CD8-positive, alpha-beta memory T cell (primary cell): ENCODE measurements around the gene TRERF1. TPM values are rescaled to one million over a fixed set of nuclear protein-coding genes. Genes with fewer than 3 reads are reported as not detected.

Experiments
- CTCF ChIA-PET: fragments of 350-600 bp; sonication (Branson Sonifier 250); formaldehyde crosslinking; loops from one replicate; lab custom pipeline; 2021; ENCODE audit warnings: antibody characterized with exemption; lab: Charles Lee
- POLR2A ChIA-PET: fragments of 350-600 bp; sonication (Branson Sonifier 250); formaldehyde crosslinking; loops from one replicate; lab custom pipeline; 2021; ENCODE audit warnings: antibody characterized with exemption; lab: Charles Lee
- DNase-seq, 5 donors: peaks; one replicate each; pipeline versions ENCODE4 v3.0.0 to v3.0.0-alpha.2; 2020 to 2022; ENCODE audit warnings: mixed read lengths in 1 of 5
- H3K27ac ChIP-seq: one replicate; pipeline ENCODE4 v1.7.0; 2013; ENCODE audit warnings: low read depth, mild to moderate bottlenecking, low read length, moderate library complexity
- H3K27me3 ChIP-seq: 2 replicates; pipeline ENCODE4 v1.7.0; 2013; ENCODE audit warnings: low read length, mild to moderate bottlenecking; ENCODE audit not compliant: insufficient read depth, poor library complexity, severe bottlenecking
- H3K36me3 ChIP-seq: 2 replicates; pipeline ENCODE4 v1.7.0; 2013; ENCODE audit warnings: mild to moderate bottlenecking, low read length, moderate library complexity; ENCODE audit not compliant: insufficient read depth
- H3K4me1 ChIP-seq: 2 replicates; pipeline ENCODE4 v1.7.0; 2013; ENCODE audit warnings: mild to moderate bottlenecking, low read length, moderate library complexity; ENCODE audit not compliant: insufficient read depth
- H3K4me3 ChIP-seq: 2 replicates; pipeline ENCODE4 v1.7.0; 2013; ENCODE audit warnings: mild to moderate bottlenecking, low read length
- H3K9me3 ChIP-seq: 2 replicates; pipeline ENCODE4 v1.7.0; 2013; ENCODE audit warnings: mild to moderate bottlenecking, low read length
- H3K27ac Mint-ChIP-seq, 8 donors: one replicate each; pipeline ENCODE4 v1.8.0; 2020 to 2021; ENCODE audit warnings: mixed read lengths in 8 of 8, mild to moderate bottlenecking in 6 of 8, inconsistent platforms in 3 of 8, moderate library complexity in 3 of 8
- H3K27me3 Mint-ChIP-seq, 2 donors: one replicate each; pipeline ENCODE4 v1.8.0; 2020 to 2021; ENCODE audit warnings: mixed read lengths in 2 of 2, mild to moderate bottlenecking in 1 of 2, moderate library complexity in 1 of 2
- H3K36me3 Mint-ChIP-seq, 3 donors: one replicate each; pipeline ENCODE4 v1.8.0; 2020 to 2021; ENCODE audit warnings: mixed read lengths in 3 of 3, inconsistent platforms in 1 of 3, mild to moderate bottlenecking in 1 of 3
- H3K4me1 Mint-ChIP-seq, 3 donors: one replicate each; pipeline ENCODE4 v1.8.0; 2020 to 2021; ENCODE audit warnings: mixed read lengths in 3 of 3, inconsistent platforms in 1 of 3, mild to moderate bottlenecking in 1 of 3
- H3K4me3 Mint-ChIP-seq, 7 donors: one replicate each; pipeline ENCODE4 v1.8.0; 2020 to 2021; ENCODE audit warnings: mixed read lengths in 7 of 7, mild to moderate bottlenecking in 6 of 7, moderate library complexity in 4 of 7, inconsistent platforms in 2 of 7
- H3K9me3 Mint-ChIP-seq, 5 donors: one replicate each; pipeline ENCODE4 v1.8.0; 2020 to 2022; ENCODE audit warnings: mixed read lengths in 5 of 5, mild to moderate bottlenecking in 3 of 5, moderate library complexity in 2 of 5, inconsistent platforms in 1 of 5
- polyA plus RNA-seq: library from polyadenylated mRNA; unstranded; fragments of 300-500 nt; fragmentation: Illumina TruSeq; gene quantifications from one replicate; pipeline ENCODE4 v1.2.3, GENCODE V29; 2021
- total RNA-seq, 2 experiments: library from RNA; stranded (reverse); gene quantifications; one replicate each; pipeline ENCODE4 v1.2.3, GENCODE V29; 2021

Gene TRERF1
- total and polyA plus RNA-seq, 3 experiments from 2014 or later = 10.2 to 10.6 (median 10.3) TPM

DNA sequence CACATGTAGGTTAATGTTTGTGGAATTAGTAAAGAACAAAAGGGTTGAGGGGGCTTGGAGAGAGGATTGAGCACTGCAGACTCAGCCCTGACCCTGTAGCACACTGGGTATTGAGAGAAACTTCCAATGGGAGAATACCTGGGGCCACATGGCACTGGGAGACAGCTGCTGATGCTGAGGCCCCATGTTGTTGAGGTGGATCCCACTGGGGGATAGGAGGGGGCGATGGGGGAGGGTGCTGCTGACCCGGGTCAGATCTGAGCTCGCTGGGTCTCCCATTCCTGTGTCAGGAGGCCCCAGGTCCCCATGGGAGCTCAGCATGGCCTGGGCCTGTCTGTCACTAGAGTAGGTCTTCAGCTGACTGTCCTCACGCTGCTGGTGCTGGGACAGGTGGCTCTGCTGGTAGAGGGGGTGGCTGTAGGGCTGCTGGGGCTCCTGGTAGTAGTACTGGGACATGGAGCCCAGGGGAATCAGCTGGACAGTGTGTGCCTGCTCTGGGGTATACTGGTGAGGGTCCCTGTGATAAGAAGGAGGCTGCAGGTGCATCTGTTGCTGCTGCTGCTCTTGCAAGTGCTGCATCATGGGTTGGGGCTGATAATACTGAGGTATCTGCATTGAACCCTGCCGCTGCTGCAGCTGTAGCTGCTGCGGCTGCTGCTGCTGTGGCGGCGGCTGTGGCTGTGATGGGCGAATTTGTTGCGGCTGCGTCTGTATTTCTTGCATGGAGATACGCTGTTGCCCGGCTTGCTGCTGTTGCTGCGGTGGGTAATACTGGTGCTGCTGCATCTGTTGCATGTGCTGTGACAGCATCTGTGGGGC is 183.5 kb downstream of the TRERF1 start:
- Histone ChIP-seq H3K4me1 (no peaks in the 10 kb centered on the region), H3K27me3 (no peaks in the 10 kb centered on the region), H3K36me3 (peaks cover 8% of the 10 kb centered on the region), H3K4me3 (no peak overlapping the region), H3K27ac (no peak overlapping the region), H3K9me3 (no peaks in the 10 kb centered on the region)
- no peak for DNase-seq
- Mint-ChIP-seq H3K4me1 (peaks cover 23 to 28% (median 25%) of the 10 kb centered on the region in 3 donors), H3K36me3 (peaks cover 0 to 61% (median 14%) of the 10 kb centered on the region in 3 donors), H3K4me3 (no peak overlapping the region), H3K9me3 (no peaks in the 10 kb centered on the region), H3K27me3 (peaks cover 0 to 4% of the 10 kb centered on the region in 2 donors), H3K27ac (peak overlapping the region in 6 of 8 donors; percentile 29 to 71 (median 37))
- ChIA-PET CTCF (interaction anchor here (1.4 to 3.3 kb wide), 2 partner anchors 23 to 279 kb away, joined by 3 to 17 read pairs; no protein-coding TSS in a partner anchor), POLR2A (no interaction called here)

DNA sequence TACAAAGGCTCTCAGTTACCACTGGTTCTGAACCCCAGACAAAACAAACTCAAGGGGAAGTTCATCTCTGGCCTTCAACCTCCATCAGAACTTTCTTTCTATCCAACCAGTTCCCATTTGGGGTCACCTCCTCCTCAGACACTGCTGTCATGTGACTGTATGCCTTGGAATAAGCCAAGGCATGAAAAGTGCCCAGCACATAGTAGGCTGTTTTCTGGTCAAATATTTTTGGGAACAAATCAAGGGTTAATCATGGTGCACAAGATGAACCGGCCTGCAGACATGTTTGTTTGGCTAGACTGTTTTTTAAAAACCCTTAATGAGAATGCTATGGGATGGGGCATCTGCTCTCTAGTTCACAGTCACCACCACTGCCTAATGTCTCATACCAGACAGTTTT is 185.2 kb downstream of the TRERF1 start:
- Histone ChIP-seq H3K9me3 (no peaks in the 10 kb centered on the region), H3K27ac (no peak overlapping the region), H3K4me1 (no peaks in the 10 kb centered on the region), H3K4me3 (no peak overlapping the region), H3K36me3 (peaks cover 12% of the 10 kb centered on the region), H3K27me3 (no peaks in the 10 kb centered on the region)
- Mint-ChIP-seq H3K9me3 (no peaks in the 10 kb centered on the region), H3K27me3 (peaks cover 0 to 7% of the 10 kb centered on the region in 2 donors), H3K4me3 (no peak overlapping the region), H3K4me1 (peaks cover 22 to 26% (median 26%) of the 10 kb centered on the region in 3 donors), H3K36me3 (peaks cover 0 to 73% (median 11%) of the 10 kb centered on the region in 3 donors), H3K27ac (peak overlapping the region in 2 of 8 donors; percentile 29 to 35)
- ChIA-PET POLR2A (no interaction called here), CTCF (interaction anchor here (0.6 to 1.5 kb wide), 2 partner anchors 13 to 241 kb away, joined by 3 read pairs; no protein-coding TSS in a partner anchor)
- DNase-seq = no peak

DNA sequence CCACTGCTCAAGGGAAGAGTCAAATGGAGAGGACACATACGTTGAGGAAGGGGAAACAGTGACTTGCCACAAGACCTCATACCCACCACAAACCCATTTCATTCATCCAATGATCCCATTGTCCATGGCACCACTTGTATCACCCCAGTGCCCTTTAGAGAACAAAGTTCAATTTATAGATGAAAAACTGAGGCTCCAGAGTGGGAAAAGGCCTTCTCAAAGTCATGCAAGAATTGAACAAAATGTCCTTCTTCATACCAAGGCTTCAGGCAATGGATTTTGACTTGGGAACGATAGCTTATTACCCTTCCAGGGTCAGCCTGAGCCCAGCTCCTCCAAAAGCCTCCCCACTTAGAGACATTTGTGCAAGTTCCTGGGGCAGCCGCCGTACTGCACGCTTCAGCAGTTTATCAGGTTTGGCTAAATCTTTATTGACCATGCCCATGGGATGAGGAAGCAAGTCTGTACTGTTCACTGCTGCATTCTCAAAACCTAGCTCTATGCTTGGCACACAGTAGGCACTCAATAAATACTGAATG is 186.8 kb downstream of the TRERF1 start:
- no peaks in the 10 kb centered on the region for H3K27me3 ChIP-seq
- POLR2A ChIA-PET = no interaction called here
- H3K4me1 ChIP-seq = no peaks in the 10 kb centered on the region
- no peak overlapping the region for H3K27ac ChIP-seq
- H3K36me3 Mint-ChIP-seq = peaks cover 0 to 74% (median 8%) of the 10 kb centered on the region in 3 donors
- H3K36me3 ChIP-seq = peaks cover 12% of the 10 kb centered on the region
- H3K4me1 Mint-ChIP-seq = peaks cover 22 to 27% (median 26%) of the 10 kb centered on the region in 3 donors
- H3K4me3 ChIP-seq = no peak overlapping the region
- CTCF ChIA-PET = interaction anchor here (1.5 kb wide), 2 partner anchors 267 to 282 kb away, joined by 4 to 7 read pairs; no protein-coding TSS in a partner anchor
- no peak overlapping the region for H3K27ac Mint-ChIP-seq
- peaks cover 0 to 7% of the 10 kb centered on the region in 2 donors for H3K27me3 Mint-ChIP-seq
- DNase-seq = no peak
- H3K4me3 Mint-ChIP-seq = no peak overlapping the region
- no peaks in the 10 kb centered on the region for H3K9me3 Mint-ChIP-seq
- no peaks in the 10 kb centered on the region for H3K9me3 ChIP-seq

DNA sequence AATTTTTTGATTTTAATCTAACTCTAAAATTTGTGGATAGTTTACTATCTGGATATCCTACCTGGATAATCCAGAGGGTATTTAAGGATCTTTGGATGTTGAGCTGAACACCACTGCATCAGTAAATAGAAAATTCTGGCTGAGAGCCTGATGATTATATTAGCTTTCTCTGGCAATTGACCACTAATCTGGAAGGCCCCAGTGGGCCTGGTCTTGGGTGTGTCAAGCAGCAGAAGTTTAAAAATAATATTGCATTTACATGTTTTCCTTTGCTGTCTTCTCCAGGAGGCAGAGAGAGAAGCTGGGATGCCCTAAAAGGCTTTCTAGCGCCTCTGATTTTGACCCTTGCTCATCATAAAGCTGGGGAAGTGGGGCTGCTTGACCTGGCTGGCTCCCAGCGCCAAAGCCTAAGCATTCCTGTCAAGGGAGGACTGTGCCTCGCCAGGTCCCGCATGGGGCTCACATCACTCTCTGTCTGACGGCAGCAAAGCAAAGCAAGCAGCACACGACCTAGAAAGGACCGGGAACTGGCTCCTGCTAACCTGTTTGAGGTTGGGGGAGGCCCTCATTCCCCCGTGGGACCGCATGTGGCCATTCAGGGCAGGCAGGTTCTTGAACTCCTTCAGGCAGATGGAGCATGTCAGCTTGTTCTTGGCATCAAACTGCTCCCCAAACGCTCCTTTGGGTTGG is 187.4 kb downstream of the TRERF1 start:
- no peak for DNase-seq
- Mint-ChIP-seq H3K4me3 (no peak overlapping the region), H3K36me3 (peaks cover 0 to 73% (median 8%) of the 10 kb centered on the region in 3 donors), H3K27ac (no peak overlapping the region), H3K9me3 (no peaks in the 10 kb centered on the region), H3K4me1 (peaks cover 16 to 21% (median 20%) of the 10 kb centered on the region in 3 donors), H3K27me3 (peaks cover 0 to 5% of the 10 kb centered on the region in 2 donors)
- ChIA-PET POLR2A (no interaction called here), CTCF (interaction anchor here (1.5 to 6.8 kb wide), 3 partner anchors 268 to 283 kb away, joined by 4 to 57 read pairs (median 7); no protein-coding TSS in a partner anchor)
- H3K36me3 ChIP-seq = peaks cover 12% of the 10 kb centered on the region
- H3K27ac ChIP-seq = no peak overlapping the region
- H3K4me1 ChIP-seq = no peaks in the 10 kb centered on the region
- no peaks in the 10 kb centered on the region for H3K27me3 ChIP-seq
- H3K9me3 ChIP-seq = no peaks in the 10 kb centered on the region
- no peak overlapping the region for H3K4me3 ChIP-seq

DNA sequence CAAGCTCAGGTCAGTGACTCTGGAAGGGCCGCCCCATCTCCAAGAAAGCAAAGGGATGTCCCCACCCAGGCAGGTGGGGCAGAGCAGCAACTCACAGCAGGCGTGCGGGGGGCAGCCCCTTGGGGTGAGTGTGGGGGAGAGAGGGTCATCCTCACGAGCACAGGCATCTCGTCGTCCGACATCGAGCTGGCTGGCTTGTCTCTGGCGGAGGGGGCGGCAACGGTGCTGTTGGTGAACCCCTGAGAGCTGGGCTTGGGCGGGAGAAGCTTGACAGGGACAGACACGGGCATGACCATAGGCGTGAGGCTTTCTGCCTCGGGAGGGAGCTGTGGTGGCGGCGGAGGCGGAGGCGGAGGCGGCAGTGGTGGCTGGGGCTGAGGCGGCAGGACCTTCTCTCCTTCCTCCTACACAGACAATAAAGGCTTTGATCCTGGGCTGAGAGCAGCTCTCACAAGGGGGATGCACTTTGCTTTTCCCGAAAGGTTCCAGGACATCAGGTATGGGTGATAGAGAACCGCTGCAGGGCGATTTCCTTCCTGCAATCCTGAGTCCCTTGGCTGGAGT is 188.5 kb downstream of the TRERF1 start:
- Histone ChIP-seq H3K27me3 (no peaks in the 10 kb centered on the region), H3K4me3 (no peak overlapping the region), H3K9me3 (no peaks in the 10 kb centered on the region), H3K36me3 (peaks cover 9% of the 10 kb centered on the region), H3K27ac (no peak overlapping the region), H3K4me1 (no peaks in the 10 kb centered on the region)
- CTCF ChIA-PET = interaction anchor here (0.6 to 6.8 kb wide), 2 partner anchors 31 to 285 kb away, joined by 3 to 57 read pairs; no protein-coding TSS in a partner anchor
- H3K27me3 Mint-ChIP-seq = peaks cover 0 to 5% of the 10 kb centered on the region in 2 donors
- DNase-seq = no peak
- peaks cover 13 to 19% (median 18%) of the 10 kb centered on the region in 3 donors for H3K4me1 Mint-ChIP-seq
- H3K4me3 Mint-ChIP-seq = no peak overlapping the region
- H3K27ac Mint-ChIP-seq = peak overlapping the region in 3 of 8 donors; percentile 5 to 63 (median 58)
- H3K9me3 Mint-ChIP-seq = no peaks in the 10 kb centered on the region
- H3K36me3 Mint-ChIP-seq = peaks cover 0 to 71% (median 10%) of the 10 kb centered on the region in 3 donors
- POLR2A ChIA-PET = interaction anchor here (0.6 kb wide), 1 partner anchor 33 kb away, joined by 6 read pairs; no protein-coding TSS in a partner anchor

DNA sequence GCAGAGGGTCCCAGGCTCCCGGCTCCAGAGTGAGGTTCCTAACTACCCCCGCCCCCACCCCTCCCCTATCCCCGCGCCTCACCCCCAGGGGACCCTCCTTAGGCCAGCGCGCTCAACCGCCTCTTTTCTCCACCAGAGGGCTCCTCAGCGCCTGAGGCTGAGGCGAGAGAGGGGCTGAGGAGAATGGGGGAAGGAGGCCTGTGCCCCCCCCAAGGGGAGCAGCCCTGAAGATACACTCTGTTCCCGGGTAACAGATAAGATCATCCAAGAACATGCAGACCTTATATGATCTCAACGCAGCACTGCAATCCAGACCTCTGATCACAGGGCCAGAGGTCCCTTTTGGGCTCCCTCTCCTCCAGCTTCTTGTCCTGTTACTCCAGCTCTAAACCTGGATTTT is 190.8 kb downstream of the TRERF1 start:
- Histone ChIP-seq H3K36me3 (peaks cover 25% of the 10 kb centered on the region), H3K27me3 (no peaks in the 10 kb centered on the region), H3K4me3 (no peak overlapping the region), H3K4me1 (no peaks in the 10 kb centered on the region), H3K9me3 (no peaks in the 10 kb centered on the region), H3K27ac (no peak overlapping the region)
- peaks cover 0 to 79% (median 17%) of the 10 kb centered on the region in 3 donors for H3K36me3 Mint-ChIP-seq
- H3K27me3 Mint-ChIP-seq = peaks cover 0 to 3% of the 10 kb centered on the region in 2 donors
- peak in 2 of 5 donors; percentile 33 to 61 for DNase-seq
- peaks cover 13 to 14% (median 13%) of the 10 kb centered on the region in 3 donors for H3K4me1 Mint-ChIP-seq
- H3K9me3 Mint-ChIP-seq = no peaks in the 10 kb centered on the region
- POLR2A ChIA-PET = no interaction called here
- CTCF ChIA-PET = interaction anchor here (0.6 to 6.8 kb wide), 9 partner anchors 10 to 320 kb away, joined by 3 to 57 read pairs (median 3); no protein-coding TSS in a partner anchor
- H3K27ac Mint-ChIP-seq = peak overlapping the region in 5 of 8 donors; percentile 2 to 84 (median 52)
- peak overlapping the region in 1 of 7 donors; percentile 41 for H3K4me3 Mint-ChIP-seq

DNA sequence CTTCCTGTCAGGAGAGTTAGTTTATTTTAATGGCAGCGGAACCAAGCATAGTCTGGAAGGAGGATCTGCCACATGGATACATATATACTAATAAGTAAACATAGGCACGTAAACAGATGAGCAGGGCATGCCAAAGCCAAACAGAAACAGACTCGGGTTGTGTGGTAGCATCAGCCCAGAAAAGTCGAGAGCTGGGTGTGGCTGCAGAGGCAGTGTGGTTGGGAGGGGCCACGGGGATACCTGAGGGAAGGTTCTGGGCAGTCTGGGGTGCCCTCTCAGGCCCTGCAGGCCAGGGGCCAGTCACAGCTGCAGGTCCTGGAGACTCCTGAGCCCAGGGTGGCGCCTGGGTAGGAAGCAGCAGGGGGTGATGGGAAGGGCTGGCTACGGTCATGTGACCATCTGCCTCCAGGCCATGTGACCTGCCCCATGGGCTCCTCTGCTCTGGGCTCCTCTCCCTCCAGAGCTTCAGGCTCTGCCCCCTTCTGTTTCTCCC is 191.3 kb downstream of the TRERF1 start:
- H3K9me3 ChIP-seq = no peaks in the 10 kb centered on the region
- peaks cover 0 to 3% of the 10 kb centered on the region in 2 donors for H3K27me3 Mint-ChIP-seq
- peak overlapping the region in 1 of 8 donors; percentile 64 for H3K27ac Mint-ChIP-seq
- no peaks in the 10 kb centered on the region for H3K27me3 ChIP-seq
- ChIA-PET CTCF (interaction anchor here (0.7 to 6.8 kb wide), 8 partner anchors 9 to 287 kb away, joined by 3 to 57 read pairs (median 3); no protein-coding TSS in a partner anchor), POLR2A (no interaction called here)
- H3K27ac ChIP-seq = no peak overlapping the region
- peaks cover 12 to 14% (median 13%) of the 10 kb centered on the region in 3 donors for H3K4me1 Mint-ChIP-seq
- H3K4me3 ChIP-seq = no peak overlapping the region
- H3K4me3 Mint-ChIP-seq = no peak overlapping the region
- DNase-seq = no peak
- peaks cover 25% of the 10 kb centered on the region for H3K36me3 ChIP-seq
- no peaks in the 10 kb centered on the region for H3K9me3 Mint-ChIP-seq
- H3K4me1 ChIP-seq = no peaks in the 10 kb centered on the region
- H3K36me3 Mint-ChIP-seq = peaks cover 0 to 80% (median 21%) of the 10 kb centered on the region in 3 donors
